Measurements from ENCODE around the gene DZIP1. TPM values are rescaled to one million over a fixed set of nuclear protein-coding genes. Genes with fewer than 3 reads are reported as not detected.
"Not testable (repeated sequence)": the region's sequence is repeated elsewhere in the genome, so short reads cannot be mapped to it uniquely, and the experiment has no call there.

The DZIP1 gene
- polyA plus RNA-seq, 1 donor (not counting 4 experiments of a cell fraction or from before 2014, with no cell fraction given) = 1.4 TPM

- Histone ChIP-seq H4K20me1 (ENCODE audit: control insufficient read depth, extremely low read depth, insufficient read depth, low read length) (no peaks in the 10 kb centered on the region), H3K4me1 (ENCODE audit: control insufficient read depth, extremely low read depth, insufficient read depth, low read length) (peaks cover 11% of the 10 kb centered on the region), H3K4me2 (ENCODE audit: control insufficient read depth, extremely low read depth, insufficient read depth, low read depth, low read length) (no peak overlapping the region), H3K9me1 (ENCODE audit: control insufficient read depth, extremely low read depth, insufficient read depth, low read length) (no peaks in the 10 kb centered on the region), H3K27ac (ENCODE audit: control insufficient read depth, insufficient read depth, low read length) (no peak overlapping the region), H3K79me2 (ENCODE audit: control insufficient read depth, insufficient read depth, low read length) (peaks cover 9% of the 10 kb centered on the region), H3K4me3 (ENCODE audit: control insufficient read depth in 2 of 3, extremely low read depth in 1 of 3, insufficient read depth in 2 of 3, low read depth in 1 of 3, low read length in 3 of 3) (no peak overlapping the region), H3K27me3 (ENCODE audit: control insufficient read depth, extremely low read depth, insufficient read depth, low read length) (no peaks in the 10 kb centered on the region), H3K36me3 (ENCODE audit: control insufficient read depth in 2 of 2, extremely low read depth in 1 of 2, insufficient read depth in 2 of 2, low read length in 2 of 2) (no peaks in the 10 kb centered on the region), H3K9me3 (ENCODE audit: control insufficient read depth, low read depth, low read length) (peaks cover 2% of the 10 kb centered on the region), H2AFZ (ENCODE audit: control insufficient read depth, low read length) (no peak overlapping the region), H3K9ac (ENCODE audit: control insufficient read depth, extremely low read depth, insufficient read depth, low read length) (no peak overlapping the region)
- TF ChIP-seq EZH2 (IDR thresholded peaks at IDR 0.05; ENCODE audit: low read length) (no peak), CTCF (optimal IDR thresholded peaks at IDR 0.05 in 1 of 3, IDR thresholded peaks at IDR 0.05 in 1 of 3, conservative IDR thresholded peaks at IDR 0.05 in 1 of 3; ENCODE audit: extremely low read depth in 1 of 3, insufficient read depth in 2 of 3, low read length in 3 of 3) (no peak)
- DNase-seq (ENCODE audit: low read depth, low spot score) (no peak), FAIRE-seq (no peak)
- dilution Hi-C loops (cut with MboI; ENCODE audit: extremely low pct_ligation_motif_present, low sequenced_read_pairs) = no loop called here
Measured at GRCh38 chr13:95671597-95671996, 27.1 kb upstream of the DZIP1 start.

- H3K4me2 ChIP-seq (ENCODE audit: control insufficient read depth, extremely low read depth, insufficient read depth, low read depth, low read length); H3K4me3 ChIP-seq (ENCODE audit: control insufficient read depth in 2 of 3, extremely low read depth in 1 of 3, insufficient read depth in 2 of 3, low read depth in 1 of 3, low read length in 3 of 3); FAIRE-seq; H2AFZ ChIP-seq (ENCODE audit: control insufficient read depth, low read length); DNase-seq (ENCODE audit: low read depth, low spot score); H4K20me1 ChIP-seq (ENCODE audit: control insufficient read depth, extremely low read depth, insufficient read depth, low read length); H3K27ac ChIP-seq (ENCODE audit: control insufficient read depth, insufficient read depth, low read length); H3K9me3 ChIP-seq (ENCODE audit: control insufficient read depth, low read depth, low read length); H3K9ac ChIP-seq (ENCODE audit: control insufficient read depth, extremely low read depth, insufficient read depth, low read length); dilution Hi-C loops (cut with MboI; ENCODE audit: extremely low pct_ligation_motif_present, low sequenced_read_pairs); H3K9me1 ChIP-seq (ENCODE audit: control insufficient read depth, extremely low read depth, insufficient read depth, low read length); H3K36me3 ChIP-seq (ENCODE audit: control insufficient read depth in 2 of 2, extremely low read depth in 1 of 2, insufficient read depth in 2 of 2, low read length in 2 of 2); H3K27me3 ChIP-seq (ENCODE audit: control insufficient read depth, extremely low read depth, insufficient read depth, low read length); H3K4me1 ChIP-seq (ENCODE audit: control insufficient read depth, extremely low read depth, insufficient read depth, low read length); H3K79me2 ChIP-seq (ENCODE audit: control insufficient read depth, insufficient read depth, low read length): not testable (repeated sequence)
Measured at GRCh38 chr13:95667235-95667634, 22.7 kb upstream of the DZIP1 start.

- H3K36me3 ChIP-seq (ENCODE audit: control insufficient read depth in 2 of 2, extremely low read depth in 1 of 2, insufficient read depth in 2 of 2, low read length in 2 of 2) = no peaks in the 10 kb centered on the region
- no peaks in the 10 kb centered on the region for H3K9me1 ChIP-seq (ENCODE audit: control insufficient read depth, extremely low read depth, insufficient read depth, low read length)
- no peaks in the 10 kb centered on the region for H4K20me1 ChIP-seq (ENCODE audit: control insufficient read depth, extremely low read depth, insufficient read depth, low read length)
- H3K9ac ChIP-seq (ENCODE audit: control insufficient read depth, extremely low read depth, insufficient read depth, low read length) = no peak overlapping the region
- H3K79me2 ChIP-seq (ENCODE audit: control insufficient read depth, insufficient read depth, low read length) = no peaks in the 10 kb centered on the region
- H3K9me3 ChIP-seq (ENCODE audit: control insufficient read depth, low read depth, low read length) = peaks cover 1% of the 10 kb centered on the region
- TF ChIP-seq CTCF (optimal IDR thresholded peaks at IDR 0.05 in 1 of 3, IDR thresholded peaks at IDR 0.05 in 1 of 3, conservative IDR thresholded peaks at IDR 0.05 in 1 of 3; ENCODE audit: extremely low read depth in 1 of 3, insufficient read depth in 2 of 3, low read length in 3 of 3) (peak in 2 of 3 experiments; percentile 40 to 46), EZH2 (IDR thresholded peaks at IDR 0.05; ENCODE audit: low read length) (no peak)
- FAIRE-seq (no peak), DNase-seq (ENCODE audit: low read depth, low spot score) (no peak)
- H3K4me1 ChIP-seq (ENCODE audit: control insufficient read depth, extremely low read depth, insufficient read depth, low read length) = no peaks in the 10 kb centered on the region
- no peak overlapping the region for H3K4me2 ChIP-seq (ENCODE audit: control insufficient read depth, extremely low read depth, insufficient read depth, low read depth, low read length)
- dilution Hi-C loops (cut with MboI; ENCODE audit: extremely low pct_ligation_motif_present, low sequenced_read_pairs) = no loop called here
- no peaks in the 10 kb centered on the region for H3K27me3 ChIP-seq (ENCODE audit: control insufficient read depth, extremely low read depth, insufficient read depth, low read length)
- H2AFZ ChIP-seq (ENCODE audit: control insufficient read depth, low read length) = no peak overlapping the region
- H3K27ac ChIP-seq (ENCODE audit: control insufficient read depth, insufficient read depth, low read length) = no peak overlapping the region
- no peak overlapping the region for H3K4me3 ChIP-seq (ENCODE audit: control insufficient read depth in 2 of 3, extremely low read depth in 1 of 3, insufficient read depth in 2 of 3, low read depth in 1 of 3, low read length in 3 of 3)
Measured at GRCh38 chr13:95660981-95661581, 16.6 kb upstream of the DZIP1 start.
